A549 treated with RU486 at 1 μM for 4 hours (cell line): ENCODE data around the gene TMEM95. TPM values are rescaled to one million over a fixed set of nuclear protein-coding genes. Genes with fewer than 3 reads are reported as not detected.

ENCODE experiments used
- total RNA-seq: library from RNA; stranded (reverse); fragments of 200-300 nt; extraction: Qiagen RNA extraction; gene quantifications from 5 replicates; pipeline ENCODE4 v1.2.3, GENCODE V29; 2022; ENCODE audit warnings: low read depth

Gene TMEM95
- not detected in 5 replicates for total RNA-seq

GRCh38 chr17:7355053-7355452, at the start of gene TMEM95:
Gene TMEM95 (plus strand): TSS chr17:7355156. CDS start chr17:7355205, 49 bp downstream.

GRCh38 chr17:7306911-7307685, 47.9 kb upstream of the TMEM95 start, which contains the start of gene EIF5A:
Gene EIF5A (plus strand): TSS chr17:7307628. CDS start chr17:7309636, 2,008 bp downstream.

GRCh38 chr17:7314719-7315569, 40.0 kb upstream of the TMEM95 start, which contains the start of gene GPS2:
Gene GPS2 (minus strand): TSS chr17:7315360. CDS start chr17:7315052, 308 bp downstream.

GRCh38 chr17:7328840-7329373, 26.0 kb upstream of the TMEM95 start, which contains the start of gene NEURL4:
Gene NEURL4 (minus strand): TSS chr17:7329335. CDS start chr17:7329312, 23 bp downstream.

GRCh38 chr17:7336240-7337175, 18.4 kb upstream of the TMEM95 start, which contains the start of gene ACAP1:
Gene ACAP1 (plus strand): TSS chr17:7336529. CDS start chr17:7336735, 206 bp downstream.

GRCh38 chr17:7351665-7352502, 3.1 kb upstream of the TMEM95 start, which contains the start of gene KCTD11:
Gene KCTD11 (plus strand): TSS chr17:7352162.

GRCh38 chr17:7380855-7381683, 26.1 kb downstream of the TMEM95 start, which contains the start of gene TNK1:
Gene TNK1 (plus strand): TSS chr17:7381089. CDS start chr17:7382927, 1,838 bp downstream.

GRCh38 chr17:7394452-7395191, 39.7 kb downstream of the TMEM95 start, which contains the start of gene PLSCR3:
Gene PLSCR3 (minus strand): TSS chr17:7394525. CDS start chr17:7394110, 415 bp downstream.

GRCh38 chr17:7403977-7404736, 49.2 kb downstream of the TMEM95 start, which contains the start of gene TMEM256:
Gene TMEM256 (minus strand): TSS chr17:7404097. CDS start chr17:7404084, 13 bp downstream.

Other genes starting within 250 kb of the TMEM95 start
- gene ASGR2, start 240.3 kb upstream of the TMEM95 start, total RNA-seq = 0.36 TPM in 1 of 5 replicates, not detected in the others
- gene ASGR1, start 175.8 kb upstream of the TMEM95 start, total RNA-seq = 1.0 to 1.5 TPM (median 1.3 TPM) in 5 replicates
- 7.2 to 10.7 TPM (median 8.9 TPM) in 5 replicates for gene DLG4, start 135.3 kb upstream of the TMEM95 start, total RNA-seq
- gene ACADVL, start 135.2 kb upstream of the TMEM95 start, total RNA-seq = 373 to 531 TPM (median 506 TPM) in 5 replicates
- gene DVL2, start 120.6 kb upstream of the TMEM95 start, total RNA-seq = 26.1 to 39.5 TPM (median 37.0 TPM) in 5 replicates
- gene PHF23, start 115.7 kb upstream of the TMEM95 start, total RNA-seq = 82.3 to 110 TPM (median 92.2 TPM) in 5 replicates
- gene GABARAP, start 112.7 kb upstream of the TMEM95 start, total RNA-seq = 678 to 759 TPM (median 700 TPM) in 5 replicates
- 210 to 241 TPM (median 229 TPM) in 5 replicates for gene CTDNEP1, start 103.4 kb upstream of the TMEM95 start, total RNA-seq
- 110 to 138 TPM (median 124 TPM) in 5 replicates for gene ELP5, start 102.9 kb upstream of the TMEM95 start, total RNA-seq
- gene CLDN7, start 92.7 kb upstream of the TMEM95 start, total RNA-seq = 0.57 to 1.5 TPM (median 0.71 TPM) in 5 replicates
- gene SLC2A4, start 73.4 kb upstream of the TMEM95 start, total RNA-seq = 0.07 to 0.29 TPM (median 0.17 TPM) in 5 replicates
- gene YBX2, start 60.5 kb upstream of the TMEM95 start, total RNA-seq = 0.32 to 0.80 TPM (median 0.41 TPM) in 5 replicates
- 1,703 to 1,867 TPM (median 1,727 TPM) in 5 replicates for gene EIF5A, start 47.5 kb upstream of the TMEM95 start, total RNA-seq
- 86.5 to 109 TPM (median 99.7 TPM) in 5 replicates for gene GPS2, start 39.8 kb upstream of the TMEM95 start, total RNA-seq
- 21.8 to 31.5 TPM (median 27.2 TPM) in 5 replicates for gene NEURL4, start 25.8 kb upstream of the TMEM95 start, total RNA-seq
- 0.74 to 8.9 TPM (median 4.6 TPM) in 5 replicates for gene ACAP1, start 18.6 kb upstream of the TMEM95 start, total RNA-seq
- 10.7 to 15.4 TPM (median 12.9 TPM) in 5 replicates for gene KCTD11, start 3.0 kb upstream of the TMEM95 start, total RNA-seq
- gene TNK1, start 25.9 kb downstream of the TMEM95 start, total RNA-seq = 1.5 to 2.1 TPM (median 1.9 TPM) in 5 replicates
- gene PLSCR3, start 39.4 kb downstream of the TMEM95 start, total RNA-seq = 35.0 to 47.4 TPM (median 36.8 TPM) in 5 replicates
- 183 to 235 TPM (median 214 TPM) in 5 replicates for gene TMEM256, start 48.9 kb downstream of the TMEM95 start, total RNA-seq
- 13.0 to 21.8 TPM (median 16.6 TPM) in 5 replicates for gene NLGN2, start 52.7 kb downstream of the TMEM95 start, total RNA-seq
- not detected in 5 replicates for gene SPEM1, start 65.2 kb downstream of the TMEM95 start, total RNA-seq
- 0.08 TPM in 1 of 5 replicates, not detected in the others for gene SPEM2, start 70.5 kb downstream of the TMEM95 start, total RNA-seq
- gene SPEM3, start 73.7 kb downstream of the TMEM95 start, total RNA-seq = not detected in 5 replicates
- 8.7 to 15.2 TPM (median 12.6 TPM) in 5 replicates for gene TMEM102, start 80.3 kb downstream of the TMEM95 start, total RNA-seq
- 0.74 to 1.4 TPM (median 1.2 TPM) in 5 replicates for gene FGF11, start 84.4 kb downstream of the TMEM95 start, total RNA-seq
- gene CHRNB1, start 89.9 kb downstream of the TMEM95 start, total RNA-seq = 5.7 to 8.0 TPM (median 7.2 TPM) in 5 replicates
- gene ZBTB4, start 124.5 kb downstream of the TMEM95 start, total RNA-seq = 17.8 to 24.3 TPM (median 22.7 TPM) in 5 replicates
- gene SLC35G6, start 126.3 kb downstream of the TMEM95 start, total RNA-seq = not detected in 5 replicates
- gene POLR2A, start 129.2 kb downstream of the TMEM95 start, total RNA-seq = 62.1 to 84.5 TPM (median 77.7 TPM) in 5 replicates
- gene TNFSF12, start 193.9 kb downstream of the TMEM95 start, total RNA-seq = 8.8 to 13.0 TPM (median 10.7 TPM) in 5 replicates
- 0.72 to 1.5 TPM (median 1.1 TPM) in 5 replicates for gene TNFSF13, start 203.6 kb downstream of the TMEM95 start, total RNA-seq
- 93.8 to 107 TPM (median 95.9 TPM) in 5 replicates for gene SENP3, start 206.8 kb downstream of the TMEM95 start, total RNA-seq
- 31.7 to 44.5 TPM (median 39.7 TPM) in 5 replicates for gene CD68, start 224.5 kb downstream of the TMEM95 start, total RNA-seq
- 117 to 140 TPM (median 122 TPM) in 5 replicates for gene MPDU1, start 228.7 kb downstream of the TMEM95 start, total RNA-seq
- gene SOX15, start 234.9 kb downstream of the TMEM95 start, total RNA-seq = 0.16 to 0.30 TPM (median 0.19 TPM) in 5 replicates